Activated B cell treated with CpG ODN at 0.5 μM for 24 hours (primary cell): ENCODE measurements around the gene IGDCC3. TPM values are rescaled to one million over a fixed set of nuclear protein-coding genes. Genes with fewer than 3 reads are reported as not detected.

Experiments
- ATAC-seq: fragments of 200-7000 bp; cut with Tn5 transposase; one replicate; pipeline ENCODE4 v1.10.0; 2021; ENCODE audit warnings: low read depth, mild to moderate bottlenecking, moderate library complexity
- CTCF ChIA-PET: fragments of 350-600 bp; sonication (Branson Sonifier 250); formaldehyde crosslinking; loops from one replicate; lab custom pipeline; 2021; ENCODE audit warnings: antibody characterized with exemption; lab: Charles Lee
- POLR2A ChIA-PET: fragments of 350-600 bp; sonication (Branson Sonifier 250); formaldehyde crosslinking; loops from one replicate; lab custom pipeline; 2021; ENCODE audit warnings: antibody characterized with exemption; lab: Charles Lee
- DNase-seq: peaks from one replicate; pipeline ENCODE4 v3.0.0; 2022
- H3K27ac Mint-ChIP-seq: one replicate; pipeline ENCODE4 v1.8.0; 2020; ENCODE audit warnings: mixed read lengths
- H3K27me3 Mint-ChIP-seq: one replicate; pipeline ENCODE4 v1.8.0; 2021; ENCODE audit warnings: mixed read lengths
- H3K36me3 Mint-ChIP-seq: one replicate; pipeline ENCODE4 v1.8.0; 2021; ENCODE audit warnings: low read depth, mixed read lengths
- H3K4me1 Mint-ChIP-seq: one replicate; pipeline ENCODE4 v1.8.0; 2021; ENCODE audit warnings: mixed read lengths
- H3K4me3 Mint-ChIP-seq: one replicate; pipeline ENCODE4 v1.8.0; 2020; ENCODE audit warnings: mild to moderate bottlenecking, mixed read lengths
- H3K9me3 Mint-ChIP-seq: one replicate; pipeline ENCODE4 v1.8.0; 2020; ENCODE audit warnings: mixed read lengths
- intact Hi-C: fragments of 100-400 bp; cut with micrococcal nuclease; formaldehyde crosslinking; loops from one replicate; pipeline ENCODE4 v1.15.1; 2024
- total RNA-seq: library from RNA; stranded (reverse); gene quantifications from 2 replicates; pipeline ENCODE4 v1.2.3, GENCODE V29; 2022
- TF ChIP-seq, protein P1 (sequence below): fragments of 200-600 bp; IDR thresholded peaks from one replicate; pipeline ENCODE4 v1.8.0; 2022; ENCODE audit warnings: antibody characterized with exemption, mild to moderate bottlenecking

The IGDCC3 gene
- total RNA-seq, 1 donor from 2014 or later: not detected

DNA sequence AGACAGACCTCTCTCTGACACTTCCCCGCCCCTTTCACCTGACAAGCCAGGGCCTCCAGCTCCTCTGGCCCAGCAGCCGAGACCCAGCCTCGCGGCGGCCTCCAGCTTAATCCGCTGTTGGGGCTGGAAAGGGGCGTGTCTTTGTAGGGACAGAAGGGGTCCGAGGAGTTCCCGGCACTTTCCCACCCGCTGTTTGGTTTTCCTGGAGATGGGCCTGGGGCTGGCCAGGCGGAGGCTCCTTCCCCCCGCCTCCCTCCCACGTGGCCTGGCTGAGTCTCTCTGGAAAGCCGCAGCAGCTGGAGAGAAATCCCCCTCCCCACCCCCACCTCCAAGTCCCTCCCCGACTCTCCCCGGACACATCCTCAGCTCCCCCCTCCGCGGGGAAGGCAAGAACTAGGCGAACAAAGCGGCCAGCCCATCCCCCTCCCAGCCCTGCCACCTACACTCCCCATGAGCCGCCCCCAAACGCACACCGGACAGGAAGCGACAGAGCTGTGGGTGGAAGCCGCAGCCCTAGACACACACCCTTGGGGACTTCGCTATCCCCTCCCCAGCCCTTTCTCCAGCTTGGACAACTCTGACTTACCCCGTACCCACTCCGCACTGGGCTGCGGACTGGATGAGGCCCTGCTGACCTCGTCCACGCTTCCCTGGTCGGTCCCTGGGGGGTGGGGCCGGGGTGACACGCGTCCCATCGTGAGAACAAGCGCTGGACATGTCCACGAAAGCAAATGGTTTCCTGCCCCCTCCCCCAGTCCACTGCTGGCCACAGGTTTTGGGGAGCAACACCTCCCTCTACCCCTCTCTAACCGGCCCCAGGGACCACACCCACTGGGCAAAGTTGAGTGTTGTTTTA is 43.8 kb upstream of the IGDCC3 start:
- H3K27ac Mint-ChIP-seq: no peak overlapping the region
- TF ChIP-seq, protein P1, sequence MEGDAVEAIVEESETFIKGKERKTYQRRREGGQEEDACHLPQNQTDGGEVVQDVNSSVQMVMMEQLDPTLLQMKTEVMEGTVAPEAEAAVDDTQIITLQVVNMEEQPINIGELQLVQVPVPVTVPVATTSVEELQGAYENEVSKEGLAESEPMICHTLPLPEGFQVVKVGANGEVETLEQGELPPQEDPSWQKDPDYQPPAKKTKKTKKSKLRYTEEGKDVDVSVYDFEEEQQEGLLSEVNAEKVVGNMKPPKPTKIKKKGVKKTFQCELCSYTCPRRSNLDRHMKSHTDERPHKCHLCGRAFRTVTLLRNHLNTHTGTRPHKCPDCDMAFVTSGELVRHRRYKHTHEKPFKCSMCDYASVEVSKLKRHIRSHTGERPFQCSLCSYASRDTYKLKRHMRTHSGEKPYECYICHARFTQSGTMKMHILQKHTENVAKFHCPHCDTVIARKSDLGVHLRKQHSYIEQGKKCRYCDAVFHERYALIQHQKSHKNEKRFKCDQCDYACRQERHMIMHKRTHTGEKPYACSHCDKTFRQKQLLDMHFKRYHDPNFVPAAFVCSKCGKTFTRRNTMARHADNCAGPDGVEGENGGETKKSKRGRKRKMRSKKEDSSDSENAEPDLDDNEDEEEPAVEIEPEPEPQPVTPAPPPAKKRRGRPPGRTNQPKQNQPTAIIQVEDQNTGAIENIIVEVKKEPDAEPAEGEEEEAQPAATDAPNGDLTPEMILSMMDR: no peak
- DNase-seq (no peak), ATAC-seq (no peak)
- H3K4me1 Mint-ChIP-seq: peaks cover 16% of the 10 kb centered on the region
- CTCF ChIA-PET: no interaction called here
- H3K4me3 Mint-ChIP-seq: peak overlapping the region; percentile 77
- H3K27me3 Mint-ChIP-seq: peaks cover 71% of the 10 kb centered on the region
- no peaks in the 10 kb centered on the region for H3K36me3 Mint-ChIP-seq
- POLR2A ChIA-PET: interaction anchor here (0.5 kb wide), 1 partner anchor 117 kb away, joined by 3 read pairs; the partner anchor contains the start of gene RNU5B-1
- no peaks in the 10 kb centered on the region for H3K9me3 Mint-ChIP-seq
- intact Hi-C loops: no loop called here

DNA sequence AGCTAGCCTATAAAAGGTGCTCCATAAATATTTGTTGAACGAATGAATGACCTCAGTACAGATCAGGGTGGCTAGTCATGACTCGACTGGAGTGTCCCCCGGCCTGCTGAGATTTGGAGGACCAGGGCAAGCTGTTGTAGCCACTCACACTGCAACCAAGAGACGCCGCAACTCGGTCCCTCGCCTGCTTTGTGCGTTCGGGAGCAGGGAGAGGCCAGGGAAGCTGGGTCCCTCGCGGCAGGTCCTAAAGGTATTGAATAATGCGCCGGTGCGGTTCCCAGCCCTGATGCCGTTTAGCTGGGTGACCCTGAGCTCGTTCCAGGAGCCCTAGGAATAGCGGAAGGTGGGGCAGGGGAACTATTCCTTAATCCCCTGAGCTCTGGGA is 43.2 kb upstream of the IGDCC3 start:
- no peak for ATAC-seq
- ChIA-PET POLR2A (interaction anchor here (0.5 kb wide), 1 partner anchor 116 kb away, joined by 3 read pairs; the partner anchor contains the start of gene RNU5B-1), CTCF (no interaction called here)
- no peak overlapping the region for H3K4me3 Mint-ChIP-seq
- H3K4me1 Mint-ChIP-seq: peaks cover 16% of the 10 kb centered on the region
- peaks cover 68% of the 10 kb centered on the region for H3K27me3 Mint-ChIP-seq
- no peak for DNase-seq
- intact Hi-C loops: no loop called here
- no peaks in the 10 kb centered on the region for H3K9me3 Mint-ChIP-seq
- no peak overlapping the region for H3K27ac Mint-ChIP-seq
- TF ChIP-seq, protein P1: no peak
- H3K36me3 Mint-ChIP-seq: no peaks in the 10 kb centered on the region

DNA sequence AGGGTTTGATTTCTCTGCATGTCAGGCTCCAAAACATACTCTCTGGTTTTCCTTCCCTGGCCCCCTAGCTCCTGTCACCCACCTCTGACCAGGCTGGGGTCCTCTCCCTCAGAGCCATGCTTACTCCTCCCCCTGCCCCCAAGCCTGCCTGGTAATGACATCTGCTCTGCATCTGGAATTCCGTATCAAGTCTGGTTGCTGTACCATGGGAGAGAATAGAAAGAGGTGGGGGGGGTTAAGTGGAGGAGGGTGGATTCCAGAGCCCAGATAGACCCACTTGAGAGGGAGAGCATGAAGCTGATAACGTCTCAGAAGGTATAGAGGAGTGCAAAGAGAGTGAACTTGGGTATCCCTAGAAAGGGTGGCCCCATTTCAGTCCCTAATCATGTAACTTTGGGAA is 40.8 kb upstream of the IGDCC3 start:
- CTCF ChIA-PET: no interaction called here
- Mint-ChIP-seq H3K9me3 (no peaks in the 10 kb centered on the region), H3K36me3 (no peaks in the 10 kb centered on the region), H3K4me1 (peaks cover 14% of the 10 kb centered on the region), H3K27ac (no peak overlapping the region), H3K27me3 (peaks cover 58% of the 10 kb centered on the region), H3K4me3 (no peak overlapping the region)
- no peak for DNase-seq
- TF ChIP-seq, protein P1: no peak
- POLR2A ChIA-PET: no interaction called here
- no peak for ATAC-seq
- intact Hi-C loops: no loop called here

DNA sequence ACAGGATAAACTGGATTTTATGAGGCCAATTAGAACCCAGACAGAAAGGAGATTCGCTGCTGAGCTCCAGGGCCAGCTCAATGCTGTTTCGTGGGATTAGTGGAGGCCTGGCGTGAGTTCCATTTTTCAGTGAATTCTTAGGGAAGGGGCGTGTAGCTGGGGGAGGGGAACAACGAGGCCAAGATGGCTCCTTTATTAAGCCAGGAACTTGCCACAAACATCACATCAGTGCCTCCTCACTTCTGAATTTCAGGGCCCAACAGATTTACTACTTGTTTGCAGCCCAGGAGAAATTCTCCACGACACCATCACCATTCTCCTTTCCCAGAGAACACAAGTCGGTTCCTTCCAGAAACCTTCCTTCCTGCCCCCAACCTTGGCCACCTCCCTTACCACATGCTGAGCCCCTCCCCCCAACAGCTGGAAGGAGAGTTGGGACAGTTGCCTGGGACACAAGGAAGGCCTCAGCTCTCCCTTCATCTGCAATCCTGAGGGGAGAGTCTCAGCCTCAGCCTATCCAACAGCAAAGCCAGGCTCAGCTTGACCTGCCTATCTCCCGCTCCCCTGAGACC is 39.1 kb upstream of the IGDCC3 start:
- intact Hi-C loops: no loop called here
- ChIA-PET CTCF (no interaction called here), POLR2A (no interaction called here)
- Mint-ChIP-seq H3K27ac (no peak overlapping the region), H3K27me3 (peaks cover 47% of the 10 kb centered on the region), H3K36me3 (no peaks in the 10 kb centered on the region), H3K9me3 (no peaks in the 10 kb centered on the region), H3K4me3 (no peak overlapping the region), H3K4me1 (peaks cover 4% of the 10 kb centered on the region)
- TF ChIP-seq, protein P1: no peak
- DNase-seq: no peak
- no peak for ATAC-seq

DNA sequence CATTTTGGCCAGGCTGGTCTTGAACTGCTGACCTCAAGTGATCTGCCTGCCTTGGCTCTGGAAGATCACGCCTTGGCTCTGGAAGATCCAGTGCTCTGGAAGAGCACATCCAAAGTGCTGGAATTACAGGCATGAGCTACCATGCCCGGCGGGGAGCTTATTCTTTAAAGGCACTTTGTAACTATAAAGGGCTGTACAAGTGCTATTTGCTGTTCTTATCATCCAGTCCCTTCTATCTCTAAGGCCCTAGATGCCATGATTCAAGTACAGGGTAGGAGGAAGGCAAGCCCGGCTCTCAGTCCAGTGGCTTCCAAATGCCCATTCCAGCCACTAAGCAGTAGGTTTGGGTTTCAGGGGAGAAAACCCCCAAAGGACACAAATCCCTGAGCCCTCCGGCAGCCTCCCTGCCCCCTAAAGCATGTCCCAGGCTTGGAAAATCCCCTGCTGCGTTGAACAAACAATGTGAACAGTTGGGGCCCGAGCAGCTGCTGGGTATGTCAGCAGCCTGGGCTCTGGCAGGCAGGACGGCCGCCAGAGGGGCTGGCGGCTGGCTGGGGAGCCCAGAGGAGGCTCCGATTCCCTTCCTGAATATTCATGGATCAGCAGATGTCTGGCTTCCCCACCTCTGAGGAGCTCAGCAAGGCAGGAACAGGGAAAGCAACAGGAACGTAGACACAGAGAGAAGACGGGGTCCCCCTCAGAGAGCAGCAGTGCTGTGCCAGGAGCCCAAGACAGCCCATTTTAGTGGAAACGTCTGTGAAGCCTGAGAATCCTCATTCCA is 37.2 kb upstream of the IGDCC3 start:
- intact Hi-C loops: no loop called here
- CTCF ChIA-PET: no interaction called here
- Mint-ChIP-seq H3K9me3 (no peaks in the 10 kb centered on the region), H3K27me3 (peaks cover 45% of the 10 kb centered on the region), H3K4me1 (peaks cover 2% of the 10 kb centered on the region), H3K36me3 (no peaks in the 10 kb centered on the region), H3K27ac (no peak overlapping the region), H3K4me3 (no peak overlapping the region)
- ATAC-seq (no peak), DNase-seq (no peak)
- POLR2A ChIA-PET: no interaction called here
- TF ChIP-seq, protein P1: no peak
